Thyroid gland (tissue), 4 donors: Measurements from ENCODE around the gene IKZF2.

Experiments
- CTCF ChIP-seq, 6 experiments: fragments of 200-600 bp in 3 of 6; fragments of 450-650 bp in 3 of 6; sonication (generic) in 3 of 6; IDR thresholded peaks; one replicate each; pipeline ENCODE4 v1.5.1; 2016 to 2019; ENCODE audit warnings: antibody characterized with exemption in 6 of 6, mild to moderate bottlenecking in 2 of 6, inconsistent platforms in 1 of 6, moderate library complexity in 1 of 6
- POLR2A ChIP-seq, 2 donors: fragments of 450-650 bp; IDR thresholded peaks; one replicate each; pipeline ENCODE4 v1.6.1; 2017; ENCODE audit warnings: antibody characterized with exemption in 2 of 2, mild to moderate bottlenecking in 2 of 2, moderate library complexity in 1 of 2

- TF ChIP-seq CTCF (IDR thresholded peaks at IDR 0.05), result no peak
- TF ChIP-seq POLR2A (IDR thresholded peaks at IDR 0.05), result no peak
These were observed 71.7 kb downstream of the IKZF2 start for GRCh38 chr2:213079756-213080155.
